Measurements from ENCODE around the gene KMT5C.
A peak's percentile ranks its signal among the peaks of the same experiment; 100 is the strongest.

KMT5C gene

DNA sequence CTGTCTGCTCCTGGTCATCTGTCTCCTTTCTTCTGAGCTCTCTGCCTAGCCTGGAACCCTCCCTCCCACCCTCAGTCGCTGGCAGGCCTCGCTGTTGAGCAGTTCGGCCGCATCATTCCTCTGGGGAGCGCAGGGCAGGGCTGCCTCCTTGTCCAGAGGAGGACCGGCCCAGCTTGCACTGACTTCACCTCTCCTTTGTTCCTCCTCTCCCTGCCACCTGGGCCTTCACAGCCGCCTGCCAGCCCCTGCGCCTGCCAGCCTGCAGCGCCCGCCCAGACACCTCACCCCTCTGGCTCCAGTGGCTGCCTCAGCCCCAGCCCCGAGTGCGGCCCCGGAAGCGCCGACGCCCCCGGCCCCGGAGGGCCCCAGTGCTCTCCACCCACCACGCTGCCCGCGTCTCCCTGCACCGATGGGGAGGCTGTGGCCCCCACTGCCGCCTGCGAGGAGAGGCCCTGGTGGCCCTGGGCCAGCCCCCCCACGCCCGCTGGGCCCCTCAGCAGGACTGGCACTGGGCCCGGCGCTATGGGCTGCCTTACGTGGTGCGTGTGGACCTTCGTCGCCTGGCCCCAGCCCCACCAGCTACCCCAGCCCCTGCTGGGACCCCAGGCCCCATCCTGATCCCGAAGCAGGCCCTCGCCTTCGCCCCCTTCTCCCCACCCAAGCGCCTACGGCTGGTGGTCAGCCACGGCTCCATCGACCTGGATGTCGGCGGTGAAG is 7.2 kb downstream of the KMT5C start:
- no peak for DNase-seq (ENCODE audit: low read depth in 3 of 3, low spot score in 1 of 3)

DNA sequence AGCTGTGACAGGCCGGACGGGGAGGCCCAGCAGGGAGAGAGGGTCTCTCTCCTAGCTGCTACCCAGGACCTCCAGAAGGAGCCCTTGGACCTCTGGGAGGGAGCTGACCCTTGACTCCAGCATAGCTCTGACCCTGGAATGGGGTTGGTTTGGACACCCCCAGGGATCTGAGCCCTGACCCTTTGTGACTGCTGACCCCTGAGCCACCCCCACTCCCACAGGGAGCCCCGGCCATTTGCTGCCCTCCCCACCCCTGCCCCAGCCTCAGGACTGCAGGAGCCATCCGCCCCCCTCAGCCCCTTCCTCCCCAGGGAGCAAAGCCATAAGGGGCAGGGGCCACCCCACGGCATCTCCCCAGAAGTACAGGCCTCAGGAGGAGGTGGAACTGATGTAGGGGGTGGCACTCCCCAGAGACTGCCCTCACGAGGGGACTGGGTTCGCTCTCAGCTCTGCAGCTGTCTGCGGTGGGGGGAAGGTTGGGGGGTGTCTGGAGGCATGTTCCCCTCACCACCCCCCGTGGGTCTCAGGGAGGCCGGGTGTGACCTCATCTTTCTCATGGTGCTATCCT is 7.8 kb downstream of the KMT5C start:
- DNase-seq (ENCODE audit: low read depth in 3 of 3, low spot score in 1 of 3): no peak

DNA sequence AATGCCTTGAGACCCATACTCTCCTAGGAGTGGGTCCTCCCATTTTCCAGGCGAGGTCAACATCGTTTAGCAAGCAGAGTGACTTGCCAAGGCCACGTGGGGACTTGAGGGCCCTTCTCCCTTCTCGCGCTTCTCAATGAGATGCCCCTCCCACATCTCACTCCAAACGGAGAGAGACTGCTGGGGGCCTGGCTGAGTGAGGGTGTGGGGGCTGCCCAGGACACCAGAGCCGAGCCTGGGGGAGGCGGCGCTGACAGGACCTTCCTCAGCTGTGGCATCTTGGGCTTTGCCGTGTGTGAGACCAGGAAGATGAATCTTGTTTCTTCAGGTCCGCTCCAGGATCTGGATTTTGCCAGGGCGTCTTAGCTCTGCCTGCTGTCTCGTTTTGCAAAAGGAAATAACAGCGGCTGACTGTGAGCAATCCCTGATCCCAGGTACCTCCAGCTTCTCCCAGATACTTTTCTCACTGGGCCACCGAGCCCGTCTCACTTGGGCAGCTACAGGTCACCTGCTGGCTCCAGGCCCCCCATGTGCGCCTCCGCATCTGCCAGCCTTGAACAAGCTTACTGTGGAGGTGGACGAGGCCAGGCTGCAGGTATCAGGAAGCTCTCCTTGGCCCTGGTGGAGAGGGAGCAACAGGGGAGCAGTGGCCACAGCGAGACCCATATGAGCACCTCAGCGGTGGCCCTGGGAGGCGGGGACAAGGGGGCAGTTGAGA is 8.8 kb downstream of the KMT5C start:
- no peak for DNase-seq (ENCODE audit: low read depth in 3 of 3, low spot score in 1 of 3)

DNA sequence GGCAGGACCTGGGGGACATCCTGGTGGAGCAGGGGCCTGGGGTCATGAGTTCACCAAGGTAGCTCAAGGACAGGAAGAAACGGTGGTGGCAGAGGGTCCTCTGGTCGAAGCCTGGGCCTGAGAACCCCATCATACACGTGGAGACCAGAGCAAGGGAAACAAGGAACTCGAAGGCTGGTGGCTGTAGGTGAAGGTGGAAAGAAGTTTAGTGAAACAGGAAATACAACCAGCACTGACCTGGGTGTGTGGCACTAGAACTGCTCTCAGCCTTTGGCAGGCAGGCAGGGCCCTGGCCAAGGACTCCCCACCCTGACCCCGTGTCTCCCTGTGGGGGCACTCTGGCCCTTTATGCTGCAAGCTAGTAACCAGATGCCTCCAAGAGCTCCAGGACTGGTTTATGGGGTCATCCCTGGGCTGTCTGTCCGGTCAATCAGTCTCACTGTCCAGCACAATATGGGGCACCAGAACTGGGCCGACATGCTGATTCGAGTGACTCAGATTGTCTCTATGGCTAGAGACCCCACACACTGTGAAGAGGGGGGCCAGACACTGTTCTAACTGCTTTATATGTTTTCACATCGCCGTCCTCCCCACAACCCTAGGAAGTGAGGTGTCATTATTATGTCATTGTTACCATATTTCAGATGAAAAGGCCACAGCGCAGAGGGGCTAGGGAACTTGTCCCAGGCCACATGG is 11.1 kb downstream of the KMT5C start:
- no peak for DNase-seq (ENCODE audit: low read depth in 3 of 3, low spot score in 1 of 3)

DNA sequence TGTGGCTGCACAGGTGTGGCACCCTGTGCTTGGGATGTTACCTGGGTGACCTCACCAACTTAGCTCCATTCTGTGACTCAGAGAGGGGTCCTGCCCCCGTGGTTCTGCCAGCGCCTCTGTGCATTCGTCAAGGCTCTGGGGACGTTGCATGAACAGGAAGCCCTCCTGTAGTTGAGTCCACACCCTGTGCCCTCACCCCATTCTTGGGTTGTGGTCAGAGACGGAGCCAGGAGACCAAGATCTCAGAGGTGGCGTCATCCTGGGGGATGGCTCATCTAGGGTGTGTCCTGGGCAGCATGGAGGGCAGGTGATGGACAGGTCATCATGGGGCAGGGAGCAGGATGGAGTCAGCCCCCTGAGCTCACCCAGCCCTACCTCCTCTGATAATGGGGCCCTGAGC is 12.4 kb downstream of the KMT5C start:
- no peak for DNase-seq (ENCODE audit: low read depth in 3 of 3, low spot score in 1 of 3)

DNA sequence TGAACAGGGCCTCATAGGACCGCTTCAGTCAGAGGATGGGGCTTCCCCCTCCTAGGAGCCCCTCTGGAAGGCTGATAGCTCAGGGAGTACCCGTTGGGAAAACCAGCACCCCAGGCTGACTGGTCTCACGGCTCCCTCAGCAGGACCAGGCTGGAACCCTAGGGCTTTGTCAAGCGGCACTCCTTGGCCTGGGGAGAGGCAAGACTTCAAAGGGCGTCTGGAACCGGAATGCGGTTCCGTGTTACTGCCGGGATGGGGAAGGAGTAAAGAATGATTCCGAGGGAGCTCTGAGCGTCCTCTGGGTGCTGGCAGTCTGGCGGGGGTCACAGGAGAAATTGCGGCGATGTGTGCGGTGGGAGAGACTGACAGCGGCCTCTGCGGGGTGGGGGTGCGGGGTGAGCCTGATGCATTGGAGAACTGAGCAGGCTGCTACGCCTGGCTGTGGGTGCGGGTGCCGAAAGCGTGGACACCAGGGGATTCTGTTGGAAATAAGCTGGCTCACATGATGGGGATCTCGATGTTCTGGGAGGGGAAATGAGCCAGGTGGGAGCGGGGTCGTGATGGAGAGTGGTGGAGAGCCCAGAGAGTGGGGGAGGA is 13.0 kb downstream of the KMT5C start:
- DNase-seq (ENCODE audit: low read depth in 3 of 3, low spot score in 1 of 3): no peak

DNA sequence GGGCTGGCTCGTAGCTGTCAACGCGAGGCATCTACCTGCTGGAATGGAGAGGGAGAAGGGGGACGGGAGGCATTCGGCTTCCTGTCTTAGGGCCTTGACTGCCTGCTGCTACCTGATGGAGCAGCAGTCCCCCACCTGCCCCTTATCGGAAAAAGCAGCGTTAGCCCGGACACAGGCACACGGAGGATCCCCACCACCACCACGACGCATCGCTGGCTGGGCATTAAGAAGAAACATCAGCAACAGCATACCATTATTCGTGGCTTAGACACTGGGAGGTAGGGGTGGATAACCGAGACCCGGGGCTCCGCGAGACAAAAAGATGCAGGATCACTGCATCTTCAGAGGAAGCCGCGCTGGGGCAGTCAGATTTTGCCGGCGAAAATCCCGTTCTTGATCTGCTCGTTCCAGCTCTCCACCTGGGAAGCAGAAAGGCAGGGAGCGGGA is 13.7 kb downstream of the KMT5C start:
- no peak for DNase-seq (ENCODE audit: low read depth in 3 of 3, low spot score in 1 of 3)

DNA sequence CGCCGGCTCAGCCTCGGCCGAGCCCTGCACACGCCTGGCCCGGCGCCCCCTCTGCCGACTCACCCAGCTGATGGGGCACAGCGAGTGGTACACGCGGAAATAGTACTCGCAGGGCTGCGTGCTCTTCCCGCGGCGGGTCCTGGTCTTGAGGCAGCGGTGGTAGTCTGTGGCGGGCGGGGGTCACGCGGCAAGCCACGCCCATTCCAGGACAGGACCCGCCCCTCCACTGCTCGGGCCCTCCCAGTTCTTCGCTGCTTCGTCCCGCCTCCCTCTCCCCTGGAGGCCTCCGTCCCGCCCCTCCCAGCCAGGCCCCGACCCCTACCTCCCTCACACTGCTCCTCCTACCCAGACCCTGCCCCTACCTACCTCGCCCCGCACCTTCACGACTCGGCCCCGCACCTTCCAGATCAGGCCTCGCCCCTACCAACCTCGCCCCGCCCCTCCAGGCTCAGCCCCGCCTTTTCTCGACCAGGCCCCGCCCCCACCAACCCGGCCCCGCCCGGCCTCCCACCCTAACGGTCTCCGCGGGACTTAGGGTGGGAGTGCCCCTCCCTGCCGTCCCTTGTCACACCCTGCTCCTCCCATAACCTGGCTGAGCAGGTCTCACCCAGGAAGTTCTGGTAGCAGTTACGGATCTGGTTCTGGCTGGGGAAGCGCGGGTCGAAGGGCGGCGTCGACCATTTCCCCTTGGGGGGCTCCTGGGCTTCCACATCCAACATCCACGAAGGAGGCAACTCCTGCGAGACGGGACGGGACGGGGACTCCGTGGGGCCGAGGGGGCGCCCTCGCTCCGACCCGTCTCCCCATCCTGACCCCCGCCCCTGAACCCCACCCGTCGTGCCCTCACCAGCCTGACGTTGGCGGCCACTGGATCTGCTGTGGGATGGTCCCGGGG is 14.4 kb downstream of the KMT5C start:
- peak; percentile 16 to 45 (median 29) for DNase-seq (ENCODE audit: low read depth in 3 of 3, low spot score in 1 of 3)

DNA sequence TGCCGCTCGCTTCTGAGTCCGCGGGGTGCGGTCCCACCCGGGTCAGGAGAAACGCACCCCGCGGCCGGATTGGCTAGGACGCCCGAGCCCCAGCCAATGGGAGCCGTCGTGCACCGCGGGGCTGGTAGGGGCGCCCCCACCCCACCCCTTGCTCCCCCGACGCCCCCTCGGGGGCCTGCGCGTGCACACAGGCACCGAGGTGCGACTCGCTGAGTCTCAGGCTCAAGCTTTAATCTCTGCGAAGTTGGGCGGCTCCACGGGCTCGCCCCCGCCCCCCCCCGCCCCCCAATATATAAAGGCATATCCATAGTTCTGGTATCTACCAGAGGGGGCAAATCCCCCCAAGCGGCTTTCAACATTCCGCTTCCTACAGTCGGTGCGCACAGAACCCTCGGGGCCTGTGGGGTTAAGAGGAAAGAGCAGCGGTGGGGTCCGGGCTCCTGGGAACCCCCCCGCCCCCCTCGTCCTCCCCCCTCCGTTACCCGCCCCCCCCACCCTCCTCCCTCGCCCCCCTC is 15.1 kb downstream of the KMT5C start, which contains the start of gene COX6B2:
Gene COX6B2, minus strand, starts transcription at position 22 of the 515 bp plus-strand sequence. CDS start 198 bp downstream, outside the sequence.
- DNase-seq (ENCODE audit: low read depth in 3 of 3, low spot score in 1 of 3): no peak

DNA sequence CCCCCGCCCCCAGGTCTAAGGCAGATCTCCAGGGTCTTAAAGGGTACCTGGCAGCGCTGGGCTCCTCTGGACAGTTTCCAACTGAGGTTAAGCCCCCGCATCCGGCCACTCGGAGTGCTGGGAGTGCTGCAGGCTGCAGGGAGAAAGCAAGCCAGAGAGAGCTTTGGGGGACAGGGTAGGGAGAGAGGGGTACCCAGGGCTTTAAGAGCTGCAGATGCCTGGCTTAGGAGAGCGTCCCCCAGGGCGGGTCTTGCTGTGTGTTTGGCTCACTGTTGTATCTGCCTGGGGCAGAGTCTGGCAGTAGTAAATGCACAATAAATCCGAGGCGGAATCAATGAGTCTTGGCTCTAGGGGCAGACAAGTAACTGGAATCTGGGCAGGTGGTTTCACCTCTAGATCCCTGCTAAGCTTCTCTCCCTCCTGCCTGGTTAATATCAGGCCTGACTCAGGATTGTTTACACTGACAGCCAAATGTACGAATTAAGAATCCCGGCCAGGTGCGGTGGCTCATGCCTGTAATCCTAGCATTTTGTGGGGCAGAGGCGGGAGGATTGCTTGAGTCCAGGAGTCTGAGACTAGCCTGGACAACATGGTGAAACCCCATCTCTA is 15.6 kb downstream of the KMT5C start:
- no peak for DNase-seq (ENCODE audit: low read depth in 3 of 3, low spot score in 1 of 3)

DNA sequence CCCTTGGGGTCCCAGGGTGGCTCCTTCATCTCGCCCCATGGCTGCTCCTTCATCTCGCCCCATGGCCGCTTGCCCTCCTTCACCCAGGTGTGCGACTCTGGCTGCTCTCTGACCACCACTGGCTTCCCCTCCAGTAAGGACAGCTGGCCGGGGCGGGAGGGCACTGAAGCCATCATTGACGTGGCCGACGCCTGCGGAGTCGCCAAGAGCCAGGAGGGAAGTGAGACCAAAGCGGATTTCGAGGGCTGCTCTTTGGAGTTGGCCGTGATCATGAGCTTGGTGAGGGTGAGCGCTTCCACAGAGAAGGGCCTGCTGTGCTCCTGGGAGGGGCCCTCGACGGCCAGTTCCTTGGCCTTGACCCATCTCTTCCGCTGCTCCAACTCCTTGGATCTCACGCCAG is 18.8 kb downstream of the KMT5C start:
- no peak for DNase-seq (ENCODE audit: low read depth in 3 of 3, low spot score in 1 of 3)

DNA sequence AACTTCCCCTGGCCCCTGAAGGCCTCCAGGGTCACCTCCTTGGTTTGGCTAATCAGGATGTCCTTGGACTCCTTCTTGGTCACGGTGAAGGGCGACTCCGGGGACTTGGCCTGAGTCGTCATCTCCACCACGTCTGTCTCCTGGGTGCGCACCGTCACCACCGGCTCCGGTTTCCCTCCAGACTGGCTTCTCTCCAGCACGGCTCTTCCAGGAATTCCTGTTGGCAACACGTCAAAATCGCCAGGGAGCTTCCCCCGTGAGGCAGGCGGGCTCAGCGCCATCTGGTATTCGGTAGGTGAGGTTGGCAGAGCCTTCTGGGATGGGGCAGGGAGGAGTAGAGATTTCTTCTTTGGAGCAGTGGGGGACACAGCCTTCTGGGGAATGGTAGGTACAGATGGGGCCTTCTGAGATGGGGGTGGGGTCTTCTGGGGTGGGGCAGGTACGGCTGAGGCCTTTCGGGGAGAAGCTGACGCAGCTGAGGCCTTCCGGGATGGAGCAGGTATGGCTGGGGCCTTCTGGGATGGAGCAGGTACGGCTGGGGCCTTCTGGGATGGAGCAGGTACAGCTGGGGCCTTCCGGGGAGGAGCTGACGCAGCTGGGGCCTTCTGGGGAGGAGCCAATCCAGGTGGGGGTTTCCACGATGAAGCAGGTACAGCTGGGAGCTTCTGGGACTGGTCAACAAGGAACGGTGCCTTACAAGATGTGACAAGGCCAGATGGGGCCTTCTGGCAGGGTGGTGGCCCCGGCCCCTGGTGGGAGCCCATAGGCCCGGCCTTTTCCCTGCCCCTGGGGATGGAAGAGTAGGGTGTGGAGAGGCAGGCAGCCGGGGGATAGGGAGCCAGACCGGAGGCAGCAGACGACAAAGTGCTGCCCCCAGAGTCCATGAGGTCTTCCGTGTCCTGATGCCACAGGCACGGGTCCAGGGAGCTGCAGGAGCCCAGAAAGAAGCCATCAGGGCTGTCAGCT is 19.6 kb downstream of the KMT5C start:
- DNase-seq (ENCODE audit: low read depth in 3 of 3, low spot score in 1 of 3): no peak

DNA sequence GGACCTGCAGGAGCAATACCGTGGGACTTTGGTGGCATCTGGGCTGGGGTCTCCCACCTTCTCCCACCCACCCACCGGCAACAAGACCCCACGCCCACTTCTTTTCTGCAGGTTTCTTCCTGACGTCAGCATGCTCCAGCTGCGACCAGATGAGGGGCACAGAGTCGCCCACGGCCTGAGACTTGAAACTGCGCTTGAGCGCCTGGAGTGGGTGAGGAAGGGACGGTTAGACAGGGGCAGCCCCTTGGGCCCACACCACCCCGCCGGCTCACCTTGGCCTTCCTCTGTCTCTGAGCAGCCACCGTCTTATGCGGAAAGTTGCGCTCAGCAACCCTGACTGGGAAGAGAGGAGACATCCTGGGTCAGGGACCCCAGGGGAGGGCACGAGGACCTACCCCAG is 21.2 kb downstream of the KMT5C start:
- no peak for DNase-seq (ENCODE audit: low read depth in 3 of 3, low spot score in 1 of 3)

DNA sequence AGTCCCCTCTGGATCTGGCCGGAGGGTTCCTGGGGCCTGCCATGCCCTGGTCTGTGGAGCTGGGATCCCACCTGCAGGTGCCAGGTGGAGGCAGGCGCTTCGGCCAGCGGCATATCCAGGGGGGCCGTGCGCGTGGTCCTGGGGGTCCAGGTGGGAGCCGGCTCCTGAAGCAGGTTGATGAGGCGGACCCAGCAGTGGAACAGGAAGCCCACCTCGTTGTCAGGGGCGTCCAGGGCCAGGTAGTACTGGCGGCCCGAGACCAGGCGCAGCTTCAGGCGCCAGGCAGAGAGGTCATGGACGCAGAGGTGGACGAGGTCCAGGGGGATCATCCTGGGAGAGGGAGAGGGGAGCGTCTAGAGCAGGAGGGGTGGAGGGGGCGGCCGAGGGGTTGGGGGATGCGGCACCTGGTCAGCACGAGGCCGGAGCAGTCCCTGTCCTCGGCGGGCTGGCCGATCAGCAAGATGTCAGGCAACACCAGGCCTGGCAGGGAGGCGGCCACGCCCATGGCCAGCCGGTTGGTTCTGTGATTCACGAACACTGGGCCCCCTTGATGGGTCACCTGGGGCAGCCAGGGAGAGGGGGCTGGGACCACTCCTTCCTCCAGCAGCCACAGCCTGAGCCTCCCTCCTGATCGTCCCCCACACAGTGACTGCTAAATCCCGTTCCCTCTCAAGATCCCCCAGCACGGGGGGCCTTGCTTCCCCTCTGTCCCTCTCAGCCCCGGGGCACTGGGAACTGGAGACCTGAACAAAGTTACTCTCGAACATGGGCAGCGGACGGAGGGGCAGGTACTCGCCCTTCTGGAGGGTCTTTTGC is 22.7 kb downstream of the KMT5C start:
- no peak for DNase-seq (ENCODE audit: low read depth in 3 of 3, low spot score in 1 of 3)

DNA sequence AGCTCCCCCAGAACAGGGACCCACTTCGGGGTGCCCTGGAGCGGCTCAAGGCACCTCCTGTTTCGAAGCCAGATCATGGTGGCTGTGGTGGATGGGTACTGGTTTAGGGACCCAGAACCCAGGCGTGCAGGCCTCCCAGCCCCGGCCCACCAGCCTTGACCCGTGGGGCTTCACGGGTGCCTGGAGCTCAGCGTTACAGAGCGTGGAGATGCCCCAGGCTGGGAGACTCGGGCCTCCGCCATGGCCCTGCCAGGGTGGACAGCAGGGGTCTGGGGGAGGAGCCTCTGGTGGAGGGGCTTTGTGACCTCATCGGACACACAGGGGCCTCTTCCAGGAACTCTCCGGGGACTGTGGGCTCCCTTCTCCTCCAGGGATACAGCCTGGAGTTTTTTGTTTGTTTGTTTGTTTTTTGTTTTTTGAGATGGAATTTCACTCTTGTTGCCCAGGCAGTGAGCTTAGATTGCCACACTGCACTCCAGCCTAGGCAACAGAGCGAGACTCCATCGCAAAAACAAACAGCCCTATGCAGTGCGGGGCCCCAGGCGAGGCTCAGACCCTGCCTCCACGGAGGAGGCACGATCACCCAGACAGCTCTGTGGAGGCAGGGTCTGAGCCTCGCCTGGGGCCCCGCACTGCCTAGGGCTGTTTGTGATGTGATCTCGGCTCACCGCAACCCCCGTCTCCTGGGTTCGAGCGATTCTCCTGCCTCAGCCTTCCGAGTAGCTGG is 23.5 kb downstream of the KMT5C start, which contains the start of gene GARIN5B:
Gene GARIN5B, minus strand, starts transcription at position 271 of the 727 bp plus-strand sequence. Its CDS starts 194 bp downstream, at position 77.
- no peak for DNase-seq (ENCODE audit: low read depth in 3 of 3, low spot score in 1 of 3)

DNA sequence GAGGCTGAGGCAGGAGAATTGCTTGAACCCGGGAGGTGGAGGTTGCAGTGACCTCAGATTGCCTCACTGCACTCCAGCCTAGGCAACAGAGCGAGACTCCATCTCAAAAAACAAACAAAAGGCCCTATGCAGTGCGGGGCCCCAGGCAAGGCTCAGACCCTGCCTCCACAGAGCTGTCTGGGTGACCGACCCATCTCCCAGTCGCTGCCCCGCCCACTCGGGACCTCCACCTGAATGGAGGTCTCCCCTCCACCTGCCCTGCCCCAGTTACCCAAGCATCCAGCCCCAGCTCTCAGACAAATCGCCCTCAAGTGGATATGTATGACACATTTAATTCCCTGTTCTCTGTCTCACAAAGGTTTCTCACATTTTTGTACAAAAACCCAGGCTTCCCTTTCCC is 25.6 kb downstream of the KMT5C start:
- no peak for DNase-seq (ENCODE audit: low read depth in 3 of 3, low spot score in 1 of 3)

DNA sequence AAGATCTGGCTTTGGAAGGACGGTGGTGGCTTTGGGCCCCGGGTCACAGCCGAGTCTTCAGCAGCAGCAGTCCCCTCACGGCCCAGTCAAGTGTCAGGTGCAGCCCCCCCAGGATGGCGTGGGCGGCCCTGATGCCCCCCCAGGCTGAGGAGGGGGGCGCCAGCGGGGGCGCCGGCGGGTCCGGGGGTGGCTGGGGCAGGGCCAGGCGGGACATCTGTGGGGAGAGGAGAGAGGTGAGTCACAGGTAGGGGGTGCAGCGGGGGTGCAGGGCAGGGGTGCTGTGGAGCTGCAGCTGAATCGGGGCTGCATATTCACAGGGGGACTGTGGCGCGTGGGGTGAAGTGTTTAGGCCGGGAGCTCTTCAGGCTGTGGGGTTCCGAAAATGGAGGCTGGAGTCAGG is 26.3 kb downstream of the KMT5C start:
- no peak for DNase-seq (ENCODE audit: low read depth in 3 of 3, low spot score in 1 of 3)

Data from stimulated activated CD4-positive, alpha-beta T cell treated with anti-CD3 and anti-CD28 coated beads, TNF-alpha, amount 100 ng/mL, for 1 hour (primary cell).